Heart left ventricle (tissue), 16 donors: Measurements from ENCODE around the gene ADAMTS18. TPM values are rescaled to one million over a fixed set of nuclear protein-coding genes. Genes with fewer than 3 reads are reported as not detected.
"Not testable (repeated sequence)": the region's sequence is repeated elsewhere in the genome, so short reads cannot be mapped to it uniquely, and the experiment has no call there.

ENCODE experiments used
- ATAC-seq, 4 donors: fragments of 200-7000 bp; cut with Tn5 transposase; one replicate each; pipeline ENCODE4 v1.9.1; 2020 to 2022; ENCODE audit warnings: moderate library complexity in 4 of 4, mild to moderate bottlenecking in 3 of 4, moderate number of reproducible peaks in 1 of 4
- DNase-seq, 5 donors: peaks; one replicate each; pipeline ENCODE4 v3.0.0-alpha.2; 2020
- H3K27ac ChIP-seq, 12 donors: fragments of 200-600 bp; sonication (generic) in 4 of 12; one replicate each; pipeline versions ENCODE4 v1.5.0 to v1.8.0; 2016 to 2022; ENCODE audit warnings: mild to moderate bottlenecking in 2 of 12
- H3K27me3 ChIP-seq, 9 donors: fragments of 200-600 bp; sonication (generic) in 2 of 9; one replicate each; pipeline versions ENCODE4 v1.5.1 to v1.8.0; 2016 to 2022; ENCODE audit warnings: mild to moderate bottlenecking in 3 of 9
- H3K36me3 ChIP-seq, 9 donors: fragments of 200-600 bp; sonication (generic) in 2 of 9; one replicate each; pipeline versions ENCODE4 v1.5.0 to v1.8.0; 2018 to 2022; ENCODE audit warnings: mild to moderate bottlenecking in 2 of 9
- H3K4me1 ChIP-seq, 12 donors: fragments of 200-600 bp; sonication (generic) in 4 of 12; one replicate each; pipeline versions ENCODE4 v1.5.0 to v1.8.0; 2016 to 2022; ENCODE audit warnings: mild to moderate bottlenecking in 3 of 12
- H3K4me3 ChIP-seq, 12 donors: fragments of 200-600 bp; sonication (generic) in 4 of 12; one replicate each; pipeline versions ENCODE4 v1.5.0 to v1.8.0; 2017 to 2022; ENCODE audit warnings: mild to moderate bottlenecking in 9 of 12, moderate library complexity in 4 of 12
- H3K9me3 ChIP-seq, 12 donors: fragments of 200-600 bp; sonication (generic) in 4 of 12; one replicate each; pipeline versions ENCODE4 v1.5.0 to v1.8.0; 2016 to 2022; ENCODE audit warnings: mild to moderate bottlenecking in 1 of 12
- POLR2A ChIP-seq, 2 donors: fragments of 450-650 bp; IDR thresholded peaks; one replicate each; pipeline ENCODE4 v1.6.1; 2017; ENCODE audit warnings: antibody characterized with exemption in 2 of 2, mild to moderate bottlenecking in 2 of 2, moderate library complexity in 2 of 2
- WGBS, 4 donors: extraction: QIAGEN DNeasy Blood & Tissue Kit in 2 of 4; methylation state at CpG; one replicate each; pipeline versions ENCODE4 v1.1.5 to v1.1.7; 2013 to 2018; 5-methylcytosine and 5-hydroxymethylcytosine counted together
- intact Hi-C, 10 donors: fragments of 100-400 bp; cut with DNase I; formaldehyde crosslinking; loops; one replicate each; pipeline versions ENCODE4 v1.11.1 to v1.14.2; 2022
- polyA plus RNA-seq, 2 donors: library from polyadenylated mRNA; stranded (reverse); fragments of 200-250 nt; gene quantifications; one replicate each; pipeline ENCODE4 v1.2.3, GENCODE V29; 2013
- total RNA-seq, 9 donors: library from RNA; depleted of rRNA in 2 of 9; stranded (reverse); fragments of >200 nt in 2 of 9; fragmentation: NEBNext Ultra II Directional in 3 of 9; extraction: Animal tissue kit (Norgen Biotek cat#: 25700) in 3 of 9; gene quantifications; one replicate each; pipeline versions ENCODE4 v1.1.0 to v1.2.4, GENCODE V29; 2016 to 2023
- TF ChIP-seq, protein P1 (sequence below), 12 donors: fragments of 200-600 bp; sonication (generic) in 4 of 12; IDR thresholded peaks; one replicate each; pipeline versions ENCODE4 v1.5.0 to v1.8.0; 2018 to 2022; ENCODE audit warnings: antibody characterized with exemption in 12 of 12, mild to moderate bottlenecking in 5 of 12
- donor health status: ischemic (EF 13 %, LVEDD 7.1; RV severe dilation, severe dysfunction).
- donor health status: healthy with polysubstance abuse.
- donor health status: DM: no; HTN: yes; CAD: no.
- donor health status: DM: no; HTN: no; CAD: no.
- donor health status: ischemic (EF 25% LVEDD 6.9; RV normal size, moderate dysfunction).
- donor health status: ischemic (EF 25% LVEDD 5.7; RV mildly dilated, moderate dysfunction).
- donor health status: healthy.
- donor health status: DM: yes; HTN: yes; CAD: no.
- donor health status: ischemic (EF 35%, LVEDD 5.7; RV mildly dilated, moderate dysfunction).
- donor health status: nonischemic (EF 11% LVEDD 7.7; RV severe dilation, severe dysfunction).
- donor health status: DM: yes; HTN: yes; CAD: no.
- donor health status: PGD.
- donor health status: ischemic (EF 29% LVEDD 5.4; RV normal size, mild dysfunction).
- donor health status: nonischemic (EF 23%, LVEDD 6.1; RV moderate dilation, normal function).

Gene ADAMTS18
- total and polyA plus RNA-seq, 11 donors: 0.10 to 0.69 (median 0.14) TPM; not detected in 8

DNA sequence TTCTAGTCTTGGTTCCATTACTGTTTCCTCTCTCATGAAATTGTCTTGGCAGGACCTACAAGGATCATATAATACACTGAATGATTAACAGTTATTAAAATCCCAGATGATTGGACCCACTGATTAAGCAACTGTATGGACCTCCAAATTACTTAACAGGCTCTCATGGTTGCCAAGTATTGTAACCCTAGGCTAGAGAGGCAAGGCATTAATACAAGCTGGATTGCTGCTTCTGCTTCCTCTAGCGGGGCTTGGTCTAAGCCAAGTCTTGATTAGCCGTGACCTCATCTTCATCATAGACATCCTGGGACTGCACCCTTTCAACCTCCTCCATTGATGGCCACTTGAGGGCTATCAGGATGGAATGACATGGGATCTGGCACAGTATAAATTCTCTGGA lies 188.7 kb downstream of the ADAMTS18 start:
- no peak for TF ChIP-seq POLR2A (IDR thresholded peaks at IDR 0.05)
- TF ChIP-seq, protein P1, sequence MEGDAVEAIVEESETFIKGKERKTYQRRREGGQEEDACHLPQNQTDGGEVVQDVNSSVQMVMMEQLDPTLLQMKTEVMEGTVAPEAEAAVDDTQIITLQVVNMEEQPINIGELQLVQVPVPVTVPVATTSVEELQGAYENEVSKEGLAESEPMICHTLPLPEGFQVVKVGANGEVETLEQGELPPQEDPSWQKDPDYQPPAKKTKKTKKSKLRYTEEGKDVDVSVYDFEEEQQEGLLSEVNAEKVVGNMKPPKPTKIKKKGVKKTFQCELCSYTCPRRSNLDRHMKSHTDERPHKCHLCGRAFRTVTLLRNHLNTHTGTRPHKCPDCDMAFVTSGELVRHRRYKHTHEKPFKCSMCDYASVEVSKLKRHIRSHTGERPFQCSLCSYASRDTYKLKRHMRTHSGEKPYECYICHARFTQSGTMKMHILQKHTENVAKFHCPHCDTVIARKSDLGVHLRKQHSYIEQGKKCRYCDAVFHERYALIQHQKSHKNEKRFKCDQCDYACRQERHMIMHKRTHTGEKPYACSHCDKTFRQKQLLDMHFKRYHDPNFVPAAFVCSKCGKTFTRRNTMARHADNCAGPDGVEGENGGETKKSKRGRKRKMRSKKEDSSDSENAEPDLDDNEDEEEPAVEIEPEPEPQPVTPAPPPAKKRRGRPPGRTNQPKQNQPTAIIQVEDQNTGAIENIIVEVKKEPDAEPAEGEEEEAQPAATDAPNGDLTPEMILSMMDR (IDR thresholded peaks at IDR 0.05): no peak
- Histone ChIP-seq H3K9me3 (no peaks in the 10 kb centered on the region), H3K36me3 (no peaks in the 10 kb centered on the region), H3K4me3 (no peak overlapping the region), H3K27ac (no peak overlapping the region), H3K4me1 (no peaks in the 10 kb centered on the region), H3K27me3 (peaks cover 0 to 2% (median 0%) of the 10 kb centered on the region in 9 donors)
- DNase-seq (no peak), ATAC-seq (no peak)
- intact Hi-C loops: no loop called here
- 77 to 83% (median 80%) methylated on average over 2 of the region's 2 CpGs for WGBS, 4 donors

- H3K9me3 ChIP-seq, H3K4me3 ChIP-seq, DNase-seq, intact Hi-C loops, H3K4me1 ChIP-seq, H3K27me3 ChIP-seq, ATAC-seq, H3K36me3 ChIP-seq, H3K27ac ChIP-seq: not testable (repeated sequence)
- WGBS, 4 donors: 91 to 93% (median 92%) methylated on average over 5 of the region's 5 CpGs
Measured at GRCh38 chr16:77242471-77242870, 192.4 kb downstream of the ADAMTS18 start.

GRCh38 chr16:77238593-77238992 lies 196.2 kb downstream of the ADAMTS18 start:
- intact Hi-C loops: loop anchor here in 7 of 10 donors (5.0 to 10.0 kb wide), 6 partner anchors 419 to 856 kb away; partner anchors contain the start of gene WWOX (in 1 of the 7)

DNA sequence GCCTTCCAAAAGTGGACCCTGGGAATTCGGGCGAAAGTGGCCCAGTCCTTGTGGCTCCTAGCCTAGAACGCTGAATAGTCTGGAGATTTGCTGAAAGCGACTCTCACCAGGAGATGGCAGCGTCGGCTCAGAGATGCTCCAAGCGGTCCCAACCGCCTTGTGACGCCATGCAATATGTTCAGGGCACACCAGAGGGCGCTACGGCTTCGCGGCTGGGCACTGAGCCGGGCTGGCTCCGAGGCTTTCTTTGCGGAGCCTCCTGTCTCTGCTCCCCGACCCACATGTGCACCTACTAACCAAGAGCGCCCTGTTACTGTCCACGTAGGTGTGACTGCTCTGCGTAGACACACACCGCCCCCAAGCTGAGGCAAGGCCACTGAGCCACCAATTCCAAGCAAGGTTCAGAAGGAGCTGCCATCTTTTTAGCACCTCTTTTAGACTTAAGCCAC lies 198.7 kb downstream of the ADAMTS18 start:
- TF ChIP-seq POLR2A (IDR thresholded peaks at IDR 0.05): no peak
- TF ChIP-seq, protein P1 (IDR thresholded peaks at IDR 0.05): peak; percentile 96 to 100 (median 99)
- intact Hi-C loops: loop anchor here (1.0 to 10.0 kb wide), 10 partner anchors 347 to 859 kb away; partner anchors contain the start of gene WWOX (in 1 of the 10)
- peaks cover 0 to 12% (median 2%) of the 10 kb centered on the region in 9 donors for H3K27me3 ChIP-seq
- peak overlapping the region in 1 of 12 donors; percentile 23 for H3K4me3 ChIP-seq
- H3K4me1 ChIP-seq: peaks cover 0 to 2% (median 0%) of the 10 kb centered on the region in 12 donors
- DNase-seq (peak; percentile 81 to 93 (median 83)), ATAC-seq (peak; percentile 93 to 99 (median 98))
- no peaks in the 10 kb centered on the region for H3K9me3 ChIP-seq
- H3K36me3 ChIP-seq: no peaks in the 10 kb centered on the region
- H3K27ac ChIP-seq: no peak overlapping the region
- 0 to 2% (median 1%) methylated on average over 20 to 21 of the region's 21 CpGs for WGBS, 4 donors

More at GRCh38 chr16:77238593-77238992, 196.2 kb downstream of the ADAMTS18 start:
- ATAC-seq (no peak), DNase-seq (no peak)
- 78 to 85% (median 81%) methylated on average over 5 of the region's 5 CpGs for WGBS, 4 donors
- no peak overlapping the region for H3K4me3 ChIP-seq
- peaks cover 0 to 2% (median 0%) of the 10 kb centered on the region in 12 donors for H3K4me1 ChIP-seq
- no peaks in the 10 kb centered on the region for H3K9me3 ChIP-seq
- H3K27ac ChIP-seq: no peak overlapping the region
- no peaks in the 10 kb centered on the region for H3K36me3 ChIP-seq
- TF ChIP-seq, protein P1 (IDR thresholded peaks at IDR 0.05): no peak
- no peak for TF ChIP-seq POLR2A (IDR thresholded peaks at IDR 0.05)
- peaks cover 0 to 11% (median 2%) of the 10 kb centered on the region in 9 donors for H3K27me3 ChIP-seq
